ENCODE results near the gene SUPT3H. TPM values are rescaled to one million over a fixed set of nuclear protein-coding genes. Genes with fewer than 3 reads are reported as not detected.
"Not testable (repeated sequence)": the region's sequence is repeated elsewhere in the genome, so short reads cannot be mapped to it uniquely, and the experiment has no call there.

Gene SUPT3H
- total RNA-seq, 1 donor from 2014 or later, result 2.9 TPM

DNA sequence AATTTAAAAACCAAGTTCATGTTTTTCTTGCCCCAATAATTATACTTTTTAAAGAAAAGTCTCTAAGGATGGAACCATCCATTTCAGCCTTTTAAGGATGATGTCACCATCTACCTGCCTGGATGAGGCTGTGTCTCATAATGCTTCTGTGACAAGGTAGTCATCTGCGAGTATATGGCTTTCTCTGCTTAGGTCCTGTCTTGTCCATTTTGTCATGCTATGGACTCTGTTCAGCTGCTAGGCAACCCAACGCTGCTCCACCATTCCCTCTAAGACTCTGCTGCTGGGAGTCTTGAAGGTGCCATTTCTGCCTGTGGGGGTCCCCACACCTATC is 509.4 kb downstream of the SUPT3H start:
- ATAC-seq, result no peak

DNA sequence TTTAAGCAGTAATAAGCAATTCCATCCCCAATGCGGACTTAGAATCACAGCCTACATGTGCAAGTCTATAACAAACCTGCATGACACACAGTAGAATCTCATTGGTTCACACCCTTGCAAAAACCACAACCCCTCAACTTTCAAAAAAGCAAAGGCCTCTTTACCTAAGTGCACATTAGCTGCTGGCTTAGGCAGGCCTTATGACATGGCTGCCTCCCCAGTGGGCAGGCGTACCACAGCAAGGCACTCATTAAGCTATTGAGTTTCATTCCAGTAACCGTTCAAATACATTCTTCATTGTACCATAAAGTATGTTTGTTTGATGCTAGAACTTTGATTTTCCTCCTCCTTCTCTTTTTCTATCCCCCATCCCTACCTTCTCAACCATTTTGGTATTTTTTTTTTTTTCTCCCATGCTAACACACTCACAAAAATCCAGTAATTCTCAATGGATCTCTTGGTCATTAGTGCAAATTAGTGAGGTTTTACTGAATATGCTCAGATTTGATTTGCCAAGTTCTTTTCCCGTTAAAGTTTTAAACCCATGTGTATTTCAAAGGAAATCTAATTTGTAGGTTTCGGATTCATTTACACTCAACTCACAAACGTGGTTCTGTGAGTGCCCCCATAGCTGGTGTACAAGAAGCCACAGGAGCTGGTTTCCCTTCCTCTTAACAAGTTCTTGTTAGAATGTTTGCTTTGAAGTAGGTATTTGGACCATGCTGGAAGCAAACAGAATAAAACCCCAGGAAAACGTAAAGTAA is 510.0 kb downstream of the SUPT3H start:
- no peak for ATAC-seq

DNA sequence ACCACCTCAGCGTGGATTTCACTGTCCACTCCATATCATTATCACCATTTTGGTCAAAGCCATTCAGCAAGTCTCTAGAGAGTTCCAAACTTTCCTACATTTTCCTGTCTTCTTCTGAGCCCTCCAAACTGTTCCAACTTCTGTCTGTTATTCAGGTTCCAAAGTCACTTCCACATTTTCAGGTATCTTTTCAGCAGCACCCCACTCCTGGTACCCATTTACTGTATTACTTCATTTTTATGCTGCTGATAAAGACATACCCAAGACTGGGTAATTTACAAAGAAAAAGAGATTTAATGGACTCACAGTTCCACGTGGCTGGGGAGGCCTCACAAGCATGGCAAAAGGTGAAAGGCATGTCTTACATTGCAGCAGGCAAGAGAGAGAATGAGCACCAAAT is 512.5 kb downstream of the SUPT3H start:
- ATAC-seq, result not testable (repeated sequence)

DNA sequence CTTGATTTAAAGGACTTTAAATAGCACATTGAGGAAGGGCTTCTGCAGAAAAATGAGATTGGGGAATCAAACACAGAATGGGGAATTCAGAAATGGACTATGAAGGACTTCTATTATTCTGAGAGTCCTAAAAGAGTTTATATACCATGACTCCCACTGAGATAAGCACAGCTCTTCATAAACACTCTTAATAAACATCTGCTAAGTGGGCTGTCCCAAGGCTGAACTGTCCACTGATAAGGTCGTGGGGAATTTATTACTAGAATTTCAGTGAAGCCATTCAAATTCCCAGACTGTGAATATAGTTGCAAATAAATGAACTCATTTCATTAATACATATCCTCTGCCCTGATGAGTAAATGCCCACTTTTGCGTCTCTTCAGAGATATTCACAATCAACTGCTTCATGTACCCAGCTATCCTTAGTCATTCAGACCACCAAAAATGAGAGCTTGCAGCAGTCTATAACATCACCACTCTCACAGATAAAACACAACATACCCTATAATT is 517.8 kb downstream of the SUPT3H start:
- no peak for ATAC-seq

DNA sequence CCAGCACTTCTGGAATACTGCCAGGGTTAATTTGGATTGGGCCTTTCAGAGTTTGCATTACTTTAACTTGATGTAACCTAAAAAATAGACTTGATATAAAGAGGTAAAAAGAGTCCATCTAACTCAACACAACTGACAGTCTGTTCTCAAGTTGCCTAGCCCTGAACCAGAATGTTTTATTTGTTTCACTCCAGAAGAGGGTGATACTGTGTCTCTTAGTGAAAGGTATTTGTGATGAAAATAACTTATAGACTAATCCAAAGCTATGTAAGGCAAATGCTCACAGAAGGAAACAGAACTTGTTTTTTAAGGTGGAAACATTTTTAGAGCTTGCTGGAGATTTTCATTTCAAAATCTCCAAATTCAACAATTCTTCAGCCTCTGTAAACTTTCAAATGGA is 518.7 kb downstream of the SUPT3H start:
- no peak for ATAC-seq

DNA sequence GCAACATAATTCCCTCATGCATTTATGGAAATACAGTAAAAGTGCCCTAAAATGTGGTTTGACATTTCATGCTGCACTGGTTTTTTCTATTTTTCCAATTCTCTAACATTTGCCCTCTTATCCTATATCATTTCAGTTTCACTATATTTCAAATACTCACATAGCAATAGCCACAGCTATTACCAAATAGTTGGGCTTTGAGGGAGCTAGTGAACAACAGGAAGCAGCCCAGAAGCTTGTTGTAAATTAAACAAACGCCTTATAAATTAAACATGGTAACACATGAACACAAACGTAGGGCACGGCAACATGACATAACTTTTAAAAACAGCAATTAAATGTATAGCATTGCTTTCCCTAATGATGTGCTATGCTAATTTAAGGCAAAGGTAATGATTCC is 521.3 kb downstream of the SUPT3H start:
- no peak for ATAC-seq

DNA sequence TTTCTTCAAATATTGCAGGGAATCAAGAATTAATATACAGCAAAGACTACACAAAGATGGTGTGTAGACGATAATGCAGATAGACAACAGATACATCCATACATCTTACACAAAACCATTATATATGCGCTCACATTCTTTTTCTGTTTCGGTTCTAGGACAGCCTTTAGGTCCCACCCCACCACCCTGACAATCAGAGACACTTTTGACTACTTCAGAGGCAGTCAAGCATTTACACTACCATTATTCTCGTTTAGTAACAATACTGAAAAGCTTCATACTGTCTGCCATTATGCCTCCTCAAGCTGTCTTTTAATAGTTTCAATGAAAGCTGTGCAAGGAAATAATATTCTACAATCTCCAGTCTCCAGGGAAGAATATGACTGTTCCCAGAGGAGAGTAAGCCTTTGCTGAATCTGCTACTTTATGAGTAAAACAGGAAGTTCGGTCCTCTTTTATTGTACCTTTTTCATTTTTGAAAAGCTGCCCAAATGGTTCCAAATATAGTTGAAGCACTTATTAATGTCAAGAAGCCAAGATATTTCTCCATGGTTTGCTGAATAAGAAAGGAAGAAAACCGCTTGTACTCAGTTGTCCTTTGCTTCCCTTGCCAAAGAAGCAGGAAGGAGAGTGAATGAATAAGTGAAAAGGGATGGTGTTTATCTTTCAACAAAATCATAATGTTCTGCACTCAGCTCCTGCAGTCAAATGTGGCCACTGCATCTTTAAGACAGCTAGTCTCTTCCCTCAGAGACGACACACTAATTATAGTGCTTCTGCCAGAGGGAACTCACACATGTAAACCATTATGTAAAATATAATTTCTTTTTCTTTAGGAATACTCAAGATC is 521.9 kb downstream of the SUPT3H start:
- ATAC-seq, result no peak

DNA sequence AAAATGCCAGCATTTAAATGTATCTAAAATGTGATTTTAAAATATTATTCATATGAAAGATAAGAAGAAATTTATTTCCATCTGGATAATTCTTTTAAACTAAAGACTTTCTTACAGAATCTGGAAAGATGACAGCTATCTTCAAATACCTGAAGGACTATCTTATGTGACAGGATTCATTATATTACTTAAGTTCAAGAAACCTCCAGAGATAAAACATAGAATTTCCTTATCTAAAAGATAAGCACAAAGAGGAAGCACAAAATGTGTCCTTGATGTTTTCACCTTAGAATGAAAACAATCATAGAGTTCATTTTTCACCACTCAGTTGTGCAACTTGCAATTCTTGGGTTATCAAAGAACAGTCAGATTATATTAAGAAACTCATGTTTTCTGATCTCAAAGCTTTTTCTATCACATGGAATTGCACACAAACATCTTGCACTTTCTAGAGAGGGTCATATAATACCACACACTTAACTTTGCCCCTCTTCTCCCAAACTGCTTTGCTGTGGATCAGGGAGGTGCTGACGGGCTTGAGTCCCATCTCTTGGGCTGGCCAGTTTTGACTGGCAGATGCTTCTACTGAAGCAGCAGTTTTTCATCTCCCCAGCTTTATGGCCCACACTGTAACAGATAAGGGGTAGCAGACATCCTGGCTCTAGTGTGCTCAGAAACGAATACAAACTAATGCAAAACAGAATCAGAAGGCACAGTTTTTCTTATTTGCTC is 522.9 kb downstream of the SUPT3H start:
- ATAC-seq, result no peak

DNA sequence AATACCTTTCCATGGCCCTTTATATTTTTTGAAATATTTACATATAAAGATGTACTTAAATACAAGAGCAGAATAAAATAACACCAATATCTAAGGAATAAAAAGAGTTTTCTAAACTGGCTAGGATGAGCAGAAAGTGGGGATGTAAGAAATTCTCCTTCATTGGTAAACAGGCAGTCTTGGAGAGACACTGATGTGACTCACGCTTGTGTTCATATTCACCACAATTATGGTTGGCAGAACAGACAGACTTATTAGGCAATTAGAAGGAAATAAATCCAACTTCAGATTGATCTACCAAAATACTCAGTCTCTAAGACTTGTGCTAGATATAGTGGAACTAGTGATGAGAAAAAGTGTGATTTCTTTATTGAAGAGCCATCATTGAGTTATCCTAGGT is 526.6 kb downstream of the SUPT3H start:
- ATAC-seq, result no peak

DNA sequence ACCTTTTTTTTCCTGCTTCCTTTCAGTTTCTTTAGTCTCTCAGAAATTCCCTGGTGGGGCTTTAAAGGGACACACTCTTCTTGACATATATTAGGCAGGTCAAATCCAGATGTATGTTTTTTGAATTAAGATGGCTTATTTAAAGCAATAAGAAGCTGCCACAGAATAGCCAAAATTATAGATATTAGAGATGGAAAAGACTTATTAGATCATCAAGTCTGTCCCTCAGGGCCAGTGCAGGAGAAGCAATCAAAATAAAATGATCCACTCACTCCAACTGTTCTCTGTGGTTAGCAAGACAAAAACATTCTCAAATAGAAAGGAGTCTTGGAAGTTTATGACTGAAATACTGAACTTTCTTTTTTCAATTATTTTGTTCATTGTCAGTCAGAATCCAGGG is 527.4 kb downstream of the SUPT3H start:
- no peak for ATAC-seq

DNA sequence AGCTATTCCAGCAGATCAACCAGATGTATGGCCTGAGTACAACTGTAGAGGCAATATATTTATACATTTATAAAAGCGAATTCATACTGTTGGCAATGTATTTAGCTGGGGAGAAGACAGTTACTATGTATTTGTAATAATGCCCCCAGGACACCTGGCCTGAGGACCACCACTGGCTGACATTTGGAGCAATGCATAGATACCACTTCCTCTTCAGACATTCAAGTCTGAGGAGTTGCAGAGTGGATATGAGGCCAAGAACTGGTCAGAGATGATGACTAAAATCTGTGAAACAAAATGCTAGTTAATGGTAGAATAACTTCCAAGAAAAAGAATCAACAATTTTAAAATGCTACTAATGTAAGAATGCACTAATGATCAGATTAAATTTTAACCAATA is 527.9 kb downstream of the SUPT3H start:
- no peak for ATAC-seq

DNA sequence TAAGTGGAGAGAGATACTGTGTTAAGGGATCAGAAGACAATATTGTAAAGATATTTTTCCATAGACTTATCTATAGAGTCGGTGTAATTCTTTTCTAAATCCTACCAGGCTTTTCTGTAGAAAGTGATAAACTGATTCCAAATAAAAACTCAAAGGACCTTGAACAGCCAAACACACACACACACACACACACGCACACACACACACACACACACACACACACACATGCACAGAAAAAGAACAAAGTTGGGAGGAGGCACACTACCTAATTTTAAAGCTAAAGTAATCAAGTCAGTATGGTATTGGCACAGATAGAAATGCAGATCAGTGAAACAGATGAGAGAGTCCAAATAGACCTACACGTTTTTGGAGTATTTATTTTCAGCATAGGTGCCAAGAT is 534.0 kb downstream of the SUPT3H start:
- ATAC-seq, result no peak

DNA sequence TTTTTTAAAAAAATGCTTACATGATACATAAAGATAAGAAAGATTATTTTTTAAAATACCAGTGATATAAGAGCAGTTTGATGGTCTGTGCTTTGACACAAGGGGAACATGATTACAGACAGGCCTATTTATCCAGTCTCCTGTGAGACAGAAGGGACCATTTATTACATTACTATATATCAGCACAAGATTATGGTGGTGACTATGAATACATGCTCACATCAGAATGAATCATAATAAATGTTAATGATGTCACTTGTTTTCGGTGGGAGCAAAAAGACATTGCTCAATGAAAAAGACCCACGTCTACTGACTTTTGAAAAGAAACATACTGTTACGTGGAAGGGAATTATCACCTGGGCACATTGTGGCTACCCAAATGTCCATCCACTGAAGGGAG is 535.1 kb downstream of the SUPT3H start:
- ATAC-seq, result no peak

DNA sequence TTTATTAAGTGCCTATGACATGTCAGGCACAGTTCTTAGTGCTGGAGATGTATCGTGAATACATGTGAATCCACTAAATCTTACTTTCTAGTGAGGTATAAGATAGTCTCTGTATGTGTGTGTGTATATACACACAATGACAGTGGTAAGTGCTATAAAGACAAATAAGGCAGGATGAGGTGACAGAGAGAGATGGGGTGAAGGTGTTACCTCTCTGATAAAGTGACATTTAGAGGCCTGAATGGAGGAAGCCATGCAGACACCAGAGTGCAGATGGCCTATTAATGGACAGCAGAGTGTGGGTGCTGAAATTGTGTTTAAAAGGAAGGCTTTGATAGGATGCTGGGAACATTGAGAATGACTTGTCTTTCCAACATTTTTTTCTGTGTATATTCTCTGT is 535.9 kb downstream of the SUPT3H start:
- no peak for ATAC-seq

DNA sequence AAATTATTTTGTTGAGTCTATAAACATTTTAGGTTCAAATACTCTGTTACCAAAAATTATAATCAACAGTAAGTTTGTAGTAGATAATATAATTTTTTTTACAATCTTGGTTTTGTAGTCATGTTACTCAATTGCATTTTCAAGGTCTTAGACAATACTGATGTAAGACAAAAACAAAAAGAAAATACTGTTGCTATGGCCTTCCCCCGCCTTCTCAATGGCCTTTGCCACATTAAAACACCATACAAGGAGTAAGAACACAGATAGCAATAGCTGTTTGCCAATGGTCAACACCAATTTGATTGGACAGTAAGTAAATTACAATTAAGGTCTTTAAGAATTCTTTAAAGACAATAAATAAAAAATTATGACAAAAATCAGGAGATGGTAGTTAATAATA is 540.0 kb downstream of the SUPT3H start:
- ATAC-seq, result no peak

DNA sequence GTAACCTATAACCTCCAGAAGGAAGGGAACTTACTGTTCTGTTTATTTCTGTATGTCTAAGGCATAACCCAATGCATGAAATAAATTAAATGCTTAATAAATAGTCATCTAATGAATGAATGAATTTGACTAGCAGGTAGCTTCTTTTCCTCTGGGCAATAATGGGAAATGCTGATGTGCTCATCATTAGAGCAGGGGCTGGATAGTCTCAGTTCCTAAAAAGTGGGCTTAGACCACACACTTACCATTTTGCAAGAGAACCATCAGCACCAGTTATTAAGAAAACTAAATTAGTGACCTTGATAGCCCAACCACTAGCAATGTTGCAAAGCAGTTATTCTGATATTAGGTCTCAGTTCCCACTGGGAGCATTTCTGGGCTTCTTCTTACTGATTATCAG is 540.5 kb downstream of the SUPT3H start:
- ATAC-seq, result no peak

DNA sequence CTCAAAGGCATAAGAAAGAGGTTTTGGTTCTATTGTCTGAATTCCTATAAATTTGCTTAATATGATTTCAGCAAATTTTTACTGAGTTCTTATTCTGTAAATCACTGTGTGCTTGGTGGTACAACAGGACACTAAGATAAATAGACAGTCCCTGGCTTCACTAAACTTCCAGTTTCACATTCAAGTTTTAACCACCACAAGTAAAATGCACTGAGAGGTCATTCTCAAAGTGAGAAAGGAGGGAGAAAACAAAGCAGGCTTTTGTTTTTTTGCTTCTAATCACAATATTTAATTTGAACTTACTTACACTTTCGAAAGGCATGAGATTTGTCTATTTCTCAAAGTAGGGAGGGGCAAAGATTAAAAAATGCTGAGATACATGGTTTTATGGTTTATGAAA is 544.5 kb downstream of the SUPT3H start:
- no peak for ATAC-seq

DNA sequence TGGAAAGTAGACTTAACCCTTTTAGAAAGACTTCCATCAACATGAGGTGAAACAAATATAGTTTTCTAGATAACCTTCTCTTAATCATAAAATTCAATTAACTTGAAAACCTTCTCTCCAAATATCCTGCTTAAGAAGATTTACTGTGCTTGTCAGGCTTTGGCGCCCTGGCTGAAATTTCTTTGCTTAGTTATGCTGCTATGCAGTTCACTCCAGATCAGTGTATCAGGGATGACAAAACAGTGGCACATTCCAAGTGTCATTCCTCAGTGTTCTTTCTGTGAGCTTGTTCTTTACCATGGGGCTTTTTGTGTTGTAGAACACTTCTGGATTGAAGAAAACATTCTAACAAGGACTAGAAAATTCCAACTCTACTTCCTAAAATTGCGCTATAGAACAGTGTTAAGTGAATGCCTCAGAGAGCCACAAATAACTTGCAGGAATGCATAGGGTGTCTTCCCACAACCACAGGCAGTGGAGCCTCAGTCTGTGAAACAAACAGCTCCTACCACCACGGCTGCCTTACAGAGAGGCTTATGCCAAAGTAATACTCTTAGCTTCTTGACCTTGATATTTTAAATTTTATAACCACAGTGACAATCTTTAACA is 546.6 kb downstream of the SUPT3H start:
- ATAC-seq, result no peak

DNA sequence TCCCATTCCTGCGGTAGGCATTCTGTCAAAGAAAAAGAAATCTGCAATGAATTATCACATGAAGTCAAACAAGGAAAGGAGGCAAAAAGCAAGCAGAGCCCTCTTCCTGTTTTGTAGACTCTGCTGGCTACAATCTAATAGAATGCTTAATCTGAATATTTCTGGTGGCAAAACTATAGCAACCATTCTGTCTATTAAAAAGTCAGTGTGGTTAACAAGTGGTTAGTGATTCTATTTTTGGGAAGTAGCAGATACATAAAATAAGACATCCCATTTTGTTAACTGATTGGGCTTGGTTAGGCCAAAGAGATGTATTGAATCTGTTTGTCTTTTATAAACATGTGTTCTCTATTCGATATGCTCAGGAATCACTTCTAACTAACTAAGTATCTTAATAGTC is 547.9 kb downstream of the SUPT3H start:
- ATAC-seq, result no peak

DNA sequence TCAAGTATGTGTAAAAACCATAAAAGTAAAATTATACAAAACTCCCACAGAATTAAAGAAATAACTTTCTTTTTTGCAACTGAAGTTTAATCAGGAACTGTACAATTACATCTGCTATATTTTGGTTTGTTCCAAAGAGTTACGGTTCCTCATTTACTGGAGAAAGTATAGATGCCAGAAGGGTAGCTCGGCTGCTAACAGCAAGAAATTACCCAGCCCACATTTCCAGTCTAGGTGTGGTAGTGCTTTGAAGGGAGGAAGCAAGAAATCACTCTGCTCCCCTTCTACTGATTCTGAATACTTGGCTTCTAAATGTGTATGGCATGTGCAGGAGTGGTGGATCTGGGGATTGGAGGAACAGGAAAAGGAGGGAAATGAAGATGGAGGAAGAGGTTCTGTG is 549.0 kb downstream of the SUPT3H start:
- no peak for ATAC-seq

DNA sequence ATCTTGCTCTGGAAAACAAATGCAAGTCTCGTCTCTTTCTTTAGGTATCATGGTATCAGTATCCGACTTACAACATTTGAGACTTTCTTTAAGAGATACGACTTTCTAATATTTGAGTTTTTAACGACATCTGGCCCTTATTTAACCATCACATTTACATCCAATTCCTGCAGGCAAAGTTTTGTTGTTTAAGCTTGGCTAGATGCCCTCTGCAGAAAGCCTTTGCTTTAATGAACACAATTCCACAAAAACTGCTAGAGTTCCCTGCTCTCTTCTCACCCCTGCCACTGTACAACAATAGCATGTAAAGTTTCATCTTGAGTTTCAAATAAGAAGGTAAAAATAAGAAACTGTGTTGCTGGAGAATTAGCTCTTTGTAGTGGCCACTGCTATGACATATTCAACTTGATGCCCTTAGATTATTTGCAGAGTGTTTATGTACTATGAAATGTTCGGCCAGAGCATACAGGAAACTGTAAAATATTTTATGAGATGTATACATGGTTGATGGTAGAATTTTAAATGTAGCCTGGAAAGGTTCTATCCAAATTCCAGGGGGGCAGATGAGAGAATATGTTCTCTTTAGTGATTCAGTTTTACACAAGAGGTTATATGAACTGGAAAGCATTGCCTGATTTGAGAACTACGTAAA is 551.6 kb downstream of the SUPT3H start:
- no peak for ATAC-seq

DNA sequence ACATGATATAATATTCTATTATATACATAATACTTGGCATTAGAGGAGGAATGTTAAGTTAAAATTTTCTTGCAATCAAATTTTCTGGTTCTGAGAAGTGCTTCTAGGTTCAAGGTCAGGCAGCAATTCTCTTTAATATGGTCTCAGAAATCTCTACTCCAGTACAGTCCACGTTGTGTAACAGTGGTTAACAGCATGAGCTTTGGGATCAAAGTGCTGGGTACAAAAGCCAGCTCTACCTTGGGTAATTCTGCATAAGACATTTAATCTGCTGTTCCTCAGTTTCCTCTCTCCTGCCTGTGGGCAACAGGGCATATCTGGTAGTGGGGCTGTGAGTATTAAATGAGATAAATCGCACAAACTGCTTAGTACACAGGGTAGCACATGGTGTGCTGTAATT is 552.5 kb downstream of the SUPT3H start:
- no peak for ATAC-seq
